ENCODE measurements around the gene PTPRB.

PTPRB gene

DNA sequence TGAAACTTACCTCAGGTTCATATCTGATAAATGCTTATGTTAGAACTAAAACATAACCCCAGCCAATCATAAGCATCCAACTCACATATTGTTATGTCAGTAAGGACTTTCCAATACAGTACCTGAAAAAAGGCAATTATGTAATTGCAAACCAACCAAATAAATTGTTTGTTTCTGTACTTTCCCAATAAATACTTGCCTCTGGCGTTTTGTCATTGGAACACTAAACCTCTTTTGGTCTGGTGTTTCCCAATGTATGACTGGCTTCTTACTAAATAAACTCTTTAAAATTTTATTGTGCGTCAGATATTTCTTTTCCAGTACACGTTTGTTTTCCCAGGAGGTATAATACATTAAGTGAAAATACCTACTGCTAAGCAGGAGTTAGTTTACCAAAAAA lies 6.7 kb upstream of the PTPRB start:
- DNase-seq (ENCODE audit: low read depth in 3 of 3): no peak

DNA sequence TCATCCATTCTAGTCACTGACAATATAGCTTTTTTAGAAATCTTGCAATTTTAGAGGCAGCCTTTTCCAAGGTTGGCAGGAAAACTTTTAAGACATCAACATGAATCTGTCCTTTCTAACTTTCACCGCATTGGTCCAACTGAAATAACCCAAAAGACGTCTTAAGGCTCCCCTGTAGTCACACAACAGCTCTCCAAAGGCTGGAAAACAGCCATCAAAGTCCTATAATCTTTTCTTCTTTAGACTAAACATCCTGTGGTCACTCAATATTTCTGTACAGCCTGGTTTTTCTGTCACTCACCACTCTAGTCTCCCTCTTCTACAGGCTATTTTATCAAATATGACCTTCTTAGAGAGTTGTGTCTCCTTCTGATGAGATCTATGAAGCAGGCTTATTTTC lies 4.5 kb upstream of the PTPRB start:
- DNase-seq (ENCODE audit: low read depth in 3 of 3): no peak

DNA sequence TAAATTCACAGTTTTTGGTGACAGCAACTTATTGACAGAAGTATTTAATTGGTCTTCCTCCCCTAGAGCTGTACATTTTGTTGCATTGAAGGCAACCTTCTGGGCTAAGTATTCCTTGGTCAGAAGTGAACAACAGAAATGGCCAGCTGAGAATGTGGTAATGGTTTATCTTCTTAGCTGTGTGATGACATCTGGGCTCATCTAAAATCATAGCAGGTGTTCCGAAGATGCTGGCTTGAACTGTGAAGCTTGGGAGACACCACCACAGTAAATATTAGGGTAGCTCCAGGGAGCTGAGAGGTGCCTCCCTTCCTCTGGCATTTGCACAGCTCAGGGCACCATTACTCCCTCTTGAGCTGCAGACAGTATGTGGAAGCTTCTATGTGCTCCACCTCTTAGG lies 3.7 kb upstream of the PTPRB start:
- no peak for DNase-seq (ENCODE audit: low read depth in 3 of 3)

DNA sequence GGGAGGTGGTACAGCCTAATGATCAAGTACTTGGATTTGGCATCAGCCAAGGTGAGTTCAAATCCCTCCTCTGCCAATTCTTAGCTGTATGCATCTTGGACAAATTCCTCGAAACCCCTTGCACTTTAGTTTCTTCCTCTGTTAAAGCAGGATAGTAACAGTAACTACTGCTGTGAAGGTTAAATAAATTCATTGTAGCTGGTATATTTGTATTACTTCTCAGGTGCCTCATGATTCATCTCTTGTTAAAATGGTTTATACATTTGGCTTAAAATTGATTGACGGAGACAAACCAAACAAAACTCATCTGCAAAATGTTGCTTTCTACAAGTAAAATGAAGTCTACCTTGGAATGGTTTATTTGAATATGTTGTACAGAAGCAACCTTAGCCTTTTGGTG lies 2.3 kb upstream of the PTPRB start:
- no peak for DNase-seq (ENCODE audit: low read depth in 3 of 3)

DNA sequence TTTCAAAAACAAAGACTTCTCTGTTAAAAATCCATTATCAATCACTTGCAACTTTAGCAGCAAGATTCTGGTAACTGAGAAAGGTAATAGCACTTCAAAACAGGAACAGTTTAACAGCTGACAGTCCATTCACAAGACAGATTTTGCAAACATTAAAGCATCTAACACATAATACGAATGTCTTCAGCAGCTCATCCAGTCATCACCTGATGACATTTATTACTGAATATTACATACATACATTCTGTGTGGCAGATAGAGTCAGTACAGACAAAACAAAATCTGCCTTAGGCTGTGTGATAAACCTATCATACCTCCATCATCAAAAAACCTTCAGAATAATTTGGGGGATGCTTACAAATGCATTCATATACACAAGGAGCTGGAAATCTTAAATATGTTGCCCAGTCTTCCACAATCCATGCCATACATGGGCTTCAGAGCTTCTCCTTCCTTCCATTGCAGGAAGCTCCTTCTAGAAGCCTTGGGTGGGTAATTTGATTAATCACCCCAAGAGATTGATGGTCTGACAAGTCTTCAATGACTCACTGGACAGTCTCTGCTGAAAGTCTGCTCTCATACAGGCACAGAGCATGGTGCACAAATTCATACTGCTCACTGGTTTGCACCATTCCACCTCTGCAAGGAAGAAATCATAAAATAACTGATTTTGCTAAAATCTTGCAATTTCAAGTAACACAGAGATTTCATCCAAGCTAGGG lies 1.6 kb upstream of the PTPRB start:
- no peak for DNase-seq (ENCODE audit: low read depth in 3 of 3)

DNA sequence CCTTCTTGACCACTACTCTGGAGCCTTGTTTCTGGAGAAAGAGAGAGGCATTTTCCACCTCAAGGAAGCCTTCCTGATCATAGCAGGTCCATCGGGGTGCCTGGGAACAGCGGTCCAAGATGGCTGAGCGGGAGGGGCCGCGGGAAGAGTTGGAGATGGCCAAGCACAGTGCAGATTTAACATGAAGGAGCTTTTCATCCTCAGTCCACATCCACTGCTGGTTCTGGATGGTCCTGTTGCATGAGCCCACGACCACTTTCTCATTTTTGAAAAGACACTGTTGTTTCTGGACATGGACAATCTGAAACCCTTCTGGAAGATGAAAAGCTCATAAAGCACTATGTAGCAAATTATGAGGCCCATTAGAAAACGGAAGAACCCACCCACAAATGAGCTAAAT lies 1.5 kb downstream of the PTPRB start:
- DNase-seq (ENCODE audit: low read depth in 3 of 3): no peak

DNA sequence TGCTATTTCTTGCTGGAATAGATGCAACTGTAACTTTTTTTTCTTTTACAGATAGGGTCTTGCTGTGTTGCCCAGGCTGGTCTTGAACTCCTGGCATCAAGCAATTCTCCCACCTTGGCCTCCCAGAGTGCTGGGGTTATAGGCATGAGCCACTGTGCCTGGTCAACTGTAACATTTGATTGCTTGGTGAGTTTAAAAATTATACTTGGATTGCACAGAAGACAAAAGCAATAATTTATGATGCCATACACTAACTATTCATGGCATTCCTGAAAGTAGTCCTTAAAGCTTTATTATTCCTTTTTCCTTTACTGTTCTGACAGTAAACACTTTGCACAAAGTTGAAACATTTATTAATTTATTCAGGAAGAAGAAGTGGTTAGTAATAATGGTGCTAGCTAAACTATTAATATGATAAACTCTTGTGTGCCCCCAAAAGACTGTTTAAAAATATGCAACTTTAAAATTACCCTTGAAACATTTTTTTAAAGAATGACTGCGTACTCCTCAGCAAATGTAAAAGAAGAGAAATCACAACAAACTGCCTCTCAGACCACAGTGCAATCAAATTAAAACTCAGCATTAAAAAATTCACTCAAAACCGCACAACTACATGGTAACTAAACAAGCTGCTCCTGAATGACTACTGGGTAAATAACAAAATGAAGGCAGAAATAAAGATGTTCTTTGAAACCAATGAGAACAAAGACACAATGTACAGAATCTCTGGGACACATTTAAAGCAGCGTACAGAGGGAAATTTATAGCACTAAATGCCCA lies 8.3 kb downstream of the PTPRB start:
- DNase-seq (ENCODE audit: low read depth in 3 of 3): no peak

DNA sequence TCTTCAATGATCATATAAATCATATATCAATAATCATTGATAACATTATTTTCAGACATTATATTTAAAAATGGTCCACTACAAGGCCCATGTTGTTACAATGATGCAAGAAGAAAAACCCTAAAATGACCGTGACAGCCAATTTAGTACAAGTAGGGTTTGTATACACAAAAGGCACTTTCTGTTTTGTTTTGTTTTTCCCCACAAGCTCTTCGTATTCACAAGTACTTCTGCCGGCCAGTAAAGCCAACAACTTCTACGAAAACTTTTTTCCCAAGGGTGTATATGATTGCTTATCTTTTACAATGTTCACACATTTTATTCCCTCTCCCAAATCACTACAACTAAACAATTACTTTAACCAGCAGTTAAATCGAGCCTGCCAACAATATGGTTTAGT lies 9.6 kb downstream of the PTPRB start:
- no peak for DNase-seq (ENCODE audit: low read depth in 3 of 3)

DNA sequence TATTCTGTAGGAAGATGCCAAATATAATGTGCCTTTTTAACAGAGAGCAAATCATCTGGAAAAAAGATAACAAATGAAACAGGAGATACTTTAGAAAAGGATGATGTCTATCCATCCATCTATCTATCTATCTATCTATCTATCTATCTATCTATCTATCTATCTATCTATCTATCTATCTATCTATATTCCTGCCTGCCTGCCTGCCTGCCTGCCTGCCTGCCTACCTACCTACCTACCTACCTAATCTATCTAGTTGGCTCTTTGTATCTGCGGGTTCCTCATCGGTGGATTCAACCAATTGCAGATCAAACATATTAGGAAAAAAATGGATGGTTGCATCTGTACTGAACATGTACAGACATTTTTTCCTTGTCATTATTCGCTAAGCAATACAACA lies 11.0 kb downstream of the PTPRB start:
- no peak for DNase-seq (ENCODE audit: low read depth in 3 of 3)

DNA sequence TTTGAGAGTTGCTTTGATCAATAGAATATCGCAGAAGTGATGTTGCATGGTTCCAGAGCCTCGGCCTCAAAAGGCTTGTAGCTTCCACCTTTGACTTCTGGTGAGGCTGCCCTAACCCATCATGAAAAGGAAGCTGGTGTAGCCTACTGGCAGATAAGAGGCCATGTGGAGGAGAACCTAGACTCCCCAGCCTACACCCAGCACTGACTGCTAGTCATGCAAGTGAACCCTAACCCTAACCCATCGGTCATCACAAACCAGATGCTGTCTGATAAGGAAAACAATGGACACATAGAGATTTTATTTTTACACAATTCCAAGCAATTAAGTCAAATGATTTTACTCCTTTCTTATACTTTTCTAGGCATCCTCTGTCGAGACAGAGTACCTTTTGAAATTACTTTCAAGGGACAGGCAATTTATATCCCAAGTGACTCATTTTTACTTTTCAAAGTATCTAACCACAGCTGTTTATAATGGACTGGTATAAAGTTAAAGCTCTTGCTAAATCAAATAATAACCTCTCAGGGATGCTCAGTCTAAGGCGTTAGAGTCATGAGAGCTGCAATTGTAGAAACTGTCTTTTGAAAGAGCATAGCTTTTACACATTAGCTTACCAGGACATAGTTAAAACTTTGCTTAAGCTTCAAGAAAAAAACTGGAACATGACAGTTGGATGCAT lies 17.6 kb downstream of the PTPRB start:
- no peak for DNase-seq (ENCODE audit: low read depth in 3 of 3)

DNA sequence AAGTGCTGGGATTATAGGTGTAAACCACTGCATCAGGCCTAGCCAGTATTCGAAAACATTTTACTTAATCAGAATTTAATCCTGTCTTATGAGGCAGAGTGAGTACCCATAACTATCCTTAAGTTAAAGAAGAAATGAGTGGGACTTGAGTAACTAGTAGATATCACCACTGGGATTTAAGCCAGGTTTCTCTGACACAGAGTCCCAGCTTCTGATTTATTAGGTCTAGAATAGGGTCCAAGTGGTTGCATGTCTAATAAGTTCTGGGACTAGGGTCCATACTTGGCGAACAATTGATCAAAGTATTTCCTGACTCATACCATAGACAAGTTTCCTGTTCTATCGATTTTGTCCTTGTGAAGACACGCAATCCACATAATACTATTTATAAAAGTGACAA lies 18.9 kb downstream of the PTPRB start:
- no peak for DNase-seq (ENCODE audit: low read depth in 3 of 3)

DNA sequence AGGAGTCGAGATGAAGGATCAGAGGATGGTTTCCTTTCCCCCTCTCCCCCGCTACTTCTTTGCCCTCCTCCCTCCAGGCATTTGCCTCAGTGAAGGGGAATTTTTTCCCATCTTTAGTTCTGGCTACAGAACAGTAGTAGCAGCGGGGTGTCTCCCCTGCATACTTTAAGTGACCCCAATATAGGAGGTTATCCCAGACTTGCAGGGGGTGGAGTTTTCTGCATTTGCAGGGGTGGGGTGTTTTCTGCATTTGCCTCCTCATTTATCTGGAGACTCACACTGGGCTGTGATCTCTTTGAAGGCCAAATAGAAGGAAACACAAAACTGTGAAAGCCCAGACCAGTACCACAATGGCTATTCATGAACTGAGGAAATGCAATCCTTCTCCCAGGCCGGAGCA lies 19.8 kb downstream of the PTPRB start:
- DNase-seq (ENCODE audit: low read depth in 3 of 3): no peak

DNA sequence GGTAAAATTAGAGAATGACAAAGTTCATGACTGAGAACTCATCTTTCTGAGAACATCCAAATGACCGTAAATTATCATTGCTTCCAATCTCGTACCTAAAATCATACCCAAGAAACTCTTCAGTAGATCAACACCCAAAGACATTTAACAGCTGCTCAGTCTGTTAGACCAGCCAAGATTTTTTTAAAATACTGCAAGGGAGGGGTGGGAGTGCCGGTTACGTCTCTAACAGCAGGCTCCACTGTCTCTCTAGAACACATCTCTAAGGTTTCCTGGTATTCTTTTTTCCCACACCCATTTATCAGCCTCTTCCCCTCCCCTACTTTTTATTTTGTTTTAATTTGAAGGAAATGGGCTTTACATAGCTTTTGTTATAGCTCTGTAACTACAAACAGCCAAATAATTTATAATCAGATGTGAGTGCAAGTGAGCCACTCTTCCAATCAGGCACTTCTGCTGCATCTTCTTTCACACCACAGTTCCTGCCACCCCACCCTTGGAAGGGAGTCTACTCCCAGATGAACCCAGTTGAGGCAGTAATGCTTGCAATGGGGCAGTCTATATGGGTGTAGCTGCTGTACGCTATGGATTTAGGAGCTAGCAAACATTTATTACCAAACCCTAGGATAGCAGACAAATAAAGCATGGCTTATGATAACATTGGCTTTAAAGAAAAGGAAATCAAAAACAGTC lies 21.9 kb downstream of the PTPRB start:
- no peak for DNase-seq (ENCODE audit: low read depth in 3 of 3)

DNA sequence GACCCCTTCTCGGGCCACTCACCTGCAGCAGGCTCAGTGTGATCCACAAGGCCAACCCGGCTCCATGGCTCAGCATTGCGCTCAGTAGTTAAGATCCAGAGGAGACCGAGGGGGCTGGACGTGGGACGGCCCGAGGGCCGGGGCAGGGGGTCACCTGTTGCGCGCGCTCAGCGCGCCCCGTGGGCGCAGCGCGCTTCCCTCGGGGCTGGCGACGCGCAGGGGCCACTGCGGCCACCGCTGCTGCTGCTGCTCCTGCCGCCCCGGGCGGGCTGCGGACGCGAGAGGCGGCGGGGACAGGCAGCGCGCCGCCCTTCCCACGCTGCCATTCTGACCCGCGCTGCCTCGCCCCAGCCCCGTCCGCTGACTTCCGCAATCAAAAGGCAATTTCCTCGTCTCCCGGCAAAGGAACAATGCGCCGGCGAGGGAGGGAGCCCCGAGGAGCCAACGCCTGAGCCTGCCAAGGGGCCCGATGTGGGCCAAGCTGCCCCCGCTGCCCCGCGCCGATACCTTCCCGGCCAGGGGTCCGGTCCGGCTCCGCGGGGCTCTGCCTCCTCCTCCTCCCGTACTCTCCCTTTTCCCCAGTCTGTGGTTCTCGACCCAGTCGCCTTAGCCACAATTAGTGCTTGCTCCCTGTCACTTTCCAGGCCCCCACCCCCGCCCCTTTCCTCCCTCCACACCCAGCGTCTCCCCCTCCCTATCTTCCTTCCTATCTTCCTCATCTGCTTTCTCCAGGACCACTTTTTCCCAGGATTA lies 27.3 kb downstream of the PTPRB start:
- no peak for DNase-seq (ENCODE audit: low read depth in 3 of 3)

DNA sequence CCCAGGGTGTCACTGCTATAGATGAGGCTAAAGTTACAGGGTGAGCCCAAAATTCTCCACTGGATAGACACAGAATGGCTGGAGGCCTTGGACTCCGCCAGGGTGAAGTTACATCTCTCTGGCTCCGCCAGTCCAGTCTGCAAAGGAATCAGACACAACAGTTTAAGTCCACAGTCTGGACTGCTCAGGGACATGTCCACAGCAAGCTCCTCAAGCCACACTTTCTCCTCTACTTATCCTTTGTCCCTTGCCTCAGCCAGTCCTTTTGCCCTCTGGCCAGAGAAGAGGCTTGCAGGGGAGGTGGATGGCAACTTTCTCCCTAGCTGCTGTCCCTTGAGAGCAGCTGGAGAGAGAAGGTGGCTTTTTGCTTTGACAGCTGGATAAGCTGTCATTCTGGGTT lies 28.0 kb downstream of the PTPRB start:
- no peak for DNase-seq (ENCODE audit: low read depth in 3 of 3)

DNA sequence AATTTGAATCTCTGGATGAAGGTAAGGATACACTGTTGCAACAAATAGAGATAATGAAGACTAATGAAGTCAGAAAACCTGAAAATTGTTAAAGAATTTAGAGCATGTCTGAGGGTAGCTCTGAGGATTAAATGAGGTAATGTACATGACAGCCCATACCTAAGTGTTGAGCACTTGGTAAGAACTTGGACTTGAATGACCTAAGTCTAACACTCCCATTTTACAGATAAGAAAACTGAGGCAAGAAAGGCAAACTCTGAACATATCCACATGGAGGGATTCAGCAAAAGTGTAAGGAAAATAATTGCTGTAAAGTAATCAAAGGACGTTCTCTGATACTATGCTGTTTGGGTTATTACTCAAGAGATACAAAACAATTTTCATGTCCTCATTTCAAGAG lies 29.0 kb downstream of the PTPRB start:
- DNase-seq (ENCODE audit: low read depth in 3 of 3): no peak

DNA sequence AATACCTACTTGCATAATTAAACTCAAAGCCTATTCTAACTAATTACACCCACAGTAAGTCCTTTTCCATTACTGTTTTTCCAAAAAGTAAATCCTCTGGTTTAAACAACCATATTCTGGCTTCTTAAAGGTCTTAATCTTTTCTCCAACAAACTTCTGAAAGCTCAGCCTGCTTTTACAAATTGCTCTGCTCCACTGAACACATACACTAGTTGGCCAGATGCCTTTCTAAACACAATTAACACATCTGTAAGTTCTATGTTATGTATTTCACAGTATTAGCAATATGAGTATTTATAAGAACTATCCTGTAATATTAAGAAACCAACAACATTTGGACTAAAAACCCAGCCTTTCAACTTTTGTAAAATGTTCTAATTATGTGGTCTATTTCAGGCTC lies 30.1 kb downstream of the PTPRB start:
- DNase-seq (ENCODE audit: low read depth in 3 of 3): no peak

DNA sequence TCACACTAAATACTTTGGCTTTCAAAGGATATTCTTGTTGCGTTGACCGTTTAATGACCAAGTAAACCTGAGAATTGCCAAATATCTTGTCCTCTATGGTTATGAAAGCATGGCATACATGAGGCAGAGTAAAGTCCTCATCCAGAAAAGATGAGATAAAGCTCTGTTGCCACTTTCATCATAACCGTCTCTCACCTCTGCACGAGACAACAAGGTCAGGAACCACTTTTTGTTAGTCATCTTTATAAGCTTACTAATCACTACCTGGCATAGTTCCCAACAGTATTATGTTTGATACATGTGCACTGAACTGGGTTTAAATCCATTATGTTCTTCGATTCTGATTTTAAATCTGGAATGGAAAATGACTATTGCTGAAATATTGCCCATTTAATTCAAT lies 31.3 kb downstream of the PTPRB start:
- DNase-seq (ENCODE audit: low read depth in 3 of 3): no peak

DNA sequence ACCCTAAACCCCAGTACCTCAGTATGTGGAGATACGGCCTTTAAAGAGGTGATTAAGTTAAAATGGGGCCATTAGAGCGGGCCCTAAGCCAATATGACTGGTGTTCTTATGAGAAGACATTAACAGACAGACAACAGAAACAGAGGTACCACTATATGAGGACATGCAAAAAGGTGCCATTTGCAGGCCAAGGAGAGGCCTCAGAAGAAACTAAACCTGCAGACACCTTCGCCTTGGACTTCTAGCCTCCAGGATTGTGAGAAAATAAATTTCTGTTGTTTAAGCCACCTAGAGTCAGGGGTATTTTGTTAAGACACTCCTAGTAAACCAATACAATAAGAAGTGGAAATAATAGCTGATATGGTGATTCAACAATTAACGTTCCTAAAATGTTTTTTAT lies 32.6 kb downstream of the PTPRB start:
- no peak for DNase-seq (ENCODE audit: low read depth in 3 of 3)

DNA sequence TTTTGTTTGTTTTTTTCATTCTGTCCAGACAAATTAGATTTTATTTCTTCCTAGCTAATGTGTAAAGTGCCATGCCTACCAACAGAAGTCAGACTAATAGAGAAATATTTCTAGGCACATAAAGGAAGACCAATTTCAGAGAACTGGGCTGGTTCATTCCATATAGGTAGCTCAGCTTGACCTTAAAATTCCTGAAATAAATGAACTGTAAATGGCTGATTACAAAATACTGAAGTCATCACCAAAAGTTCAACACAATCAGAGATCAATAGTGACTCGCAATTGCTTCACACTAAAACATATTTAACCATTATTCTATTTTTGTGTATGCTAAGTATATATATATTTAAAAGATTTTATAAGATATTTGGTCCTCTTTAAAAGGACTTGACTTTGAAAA lies 34.2 kb downstream of the PTPRB start:
- no peak for DNase-seq (ENCODE audit: low read depth in 3 of 3)

DNA sequence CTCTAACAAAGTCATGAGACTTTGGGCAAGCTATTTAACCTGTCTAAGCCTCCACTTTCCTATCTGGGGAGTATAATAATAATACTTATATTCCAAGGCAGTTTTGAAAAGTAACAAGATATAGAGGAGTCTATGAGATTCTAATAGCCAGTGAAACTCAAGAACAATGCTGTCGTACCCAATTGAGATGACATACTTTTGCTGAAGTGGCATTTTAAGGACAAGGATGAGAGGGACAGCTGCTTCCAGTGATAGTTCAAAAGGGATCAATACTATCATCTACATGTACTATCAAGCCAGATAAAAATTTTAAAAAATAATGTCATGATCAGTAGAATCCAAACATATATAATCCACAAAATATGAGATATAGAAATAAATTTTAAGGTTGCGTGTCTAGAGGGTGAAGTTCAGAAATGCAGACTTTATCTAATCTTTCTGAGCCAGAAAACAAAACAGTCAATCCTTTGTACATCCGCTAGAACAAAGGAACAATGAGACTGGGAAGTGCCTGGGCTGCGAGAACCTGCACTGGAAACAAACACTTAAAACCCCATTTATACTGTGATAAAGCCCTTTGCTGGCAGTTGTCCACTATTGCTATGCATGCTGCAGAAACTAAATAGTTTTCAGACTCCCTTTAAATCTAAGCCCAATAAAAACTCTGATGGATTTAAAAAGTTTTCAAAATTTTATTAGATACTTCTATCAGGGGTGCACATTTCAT lies 38.6 kb downstream of the PTPRB start:
- DNase-seq (ENCODE audit: low read depth in 3 of 3): no peak

Measured in stimulated activated CD4-positive, alpha-beta T cell treated with anti-CD3 and anti-CD28 coated beads, TNF-alpha, amount 100 ng/mL, for 24 hours (primary cell).